Mucosa of descending colon (tissue), 3 donors: ENCODE measurements around the gene LRP2BP. TPM values are rescaled to one million over a fixed set of nuclear protein-coding genes. Genes with fewer than 3 reads are reported as not detected.

Experiments used
- ATAC-seq: fragments of 200-7000 bp; cut with Tn5 transposase; one replicate; pipeline ENCODE4 v1.9.1; 2020; ENCODE audit warnings: mild to moderate bottlenecking, moderate library complexity
- DNase-seq, 3 donors: peaks; one replicate each; pipeline ENCODE4 v3.0.0-alpha.2; 2020
- H3K36me3 ChIP-seq: fragments of 200-600 bp; one replicate; pipeline ENCODE4 v1.8.0; 2021; ENCODE audit warnings: low read depth, mild to moderate bottlenecking
- H3K4me1 ChIP-seq: fragments of 200-600 bp; one replicate; pipeline ENCODE4 v1.8.0; 2021; ENCODE audit warnings: low read depth, mild to moderate bottlenecking
- H3K4me3 ChIP-seq: fragments of 200-600 bp; one replicate; pipeline ENCODE4 v1.8.0; 2021; ENCODE audit warnings: mild to moderate bottlenecking
- H3K9me3 ChIP-seq: fragments of 200-600 bp; one replicate; pipeline ENCODE4 v1.8.0; 2021; ENCODE audit warnings: mild to moderate bottlenecking
- intact Hi-C, 2 donors: fragments of 100-400 bp; cut with DNase I in 1 of 2; cut with micrococcal nuclease in 1 of 2; formaldehyde crosslinking; loops; one replicate each; pipeline versions ENCODE4 v1.11.0 to v1.11.1; 2022; cut with DNase I, micrococcal nuclease
- total RNA-seq, 3 donors: library from RNA; stranded (reverse); fragmentation: NEBNext Ultra II Directional in 2 of 3; extraction: Animal tissue kit (Norgen Biotek cat#: 25700) in 2 of 3; gene quantifications; one replicate each; pipeline versions ENCODE4 v1.2.1 to v1.2.4, GENCODE V29; 2021 to 2023
- TF ChIP-seq, protein P1 (sequence below): fragments of 200-600 bp; IDR thresholded peaks from one replicate; pipeline ENCODE4 v1.8.0; 2022; ENCODE audit warnings: antibody characterized with exemption, mild to moderate bottlenecking
- donor health status: DM: no; HTN: no; CAD: no; lungs with moderate emphysema.
- donor health status: DM: no; HTN: no; CAD: no.
- donor health status: DM: no; HTN: yes; CAD: no.

Gene LRP2BP
- total RNA-seq, 3 donors from 2014 or later = 0.35 to 1.3 (median 0.41) TPM

- TF ChIP-seq, protein P1, sequence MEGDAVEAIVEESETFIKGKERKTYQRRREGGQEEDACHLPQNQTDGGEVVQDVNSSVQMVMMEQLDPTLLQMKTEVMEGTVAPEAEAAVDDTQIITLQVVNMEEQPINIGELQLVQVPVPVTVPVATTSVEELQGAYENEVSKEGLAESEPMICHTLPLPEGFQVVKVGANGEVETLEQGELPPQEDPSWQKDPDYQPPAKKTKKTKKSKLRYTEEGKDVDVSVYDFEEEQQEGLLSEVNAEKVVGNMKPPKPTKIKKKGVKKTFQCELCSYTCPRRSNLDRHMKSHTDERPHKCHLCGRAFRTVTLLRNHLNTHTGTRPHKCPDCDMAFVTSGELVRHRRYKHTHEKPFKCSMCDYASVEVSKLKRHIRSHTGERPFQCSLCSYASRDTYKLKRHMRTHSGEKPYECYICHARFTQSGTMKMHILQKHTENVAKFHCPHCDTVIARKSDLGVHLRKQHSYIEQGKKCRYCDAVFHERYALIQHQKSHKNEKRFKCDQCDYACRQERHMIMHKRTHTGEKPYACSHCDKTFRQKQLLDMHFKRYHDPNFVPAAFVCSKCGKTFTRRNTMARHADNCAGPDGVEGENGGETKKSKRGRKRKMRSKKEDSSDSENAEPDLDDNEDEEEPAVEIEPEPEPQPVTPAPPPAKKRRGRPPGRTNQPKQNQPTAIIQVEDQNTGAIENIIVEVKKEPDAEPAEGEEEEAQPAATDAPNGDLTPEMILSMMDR = no peak
- no peaks in the 10 kb centered on the region for H3K4me1 ChIP-seq
- ATAC-seq (no peak), DNase-seq (no peak)
- intact Hi-C loops = no loop called here
- H3K9me3 ChIP-seq = no peaks in the 10 kb centered on the region
- H3K36me3 ChIP-seq = no peaks in the 10 kb centered on the region
- H3K4me3 ChIP-seq = no peak overlapping the region
These were observed 21.2 kb upstream of the LRP2BP start for GRCh38 chr4:185416955-185417354.

DNA sequence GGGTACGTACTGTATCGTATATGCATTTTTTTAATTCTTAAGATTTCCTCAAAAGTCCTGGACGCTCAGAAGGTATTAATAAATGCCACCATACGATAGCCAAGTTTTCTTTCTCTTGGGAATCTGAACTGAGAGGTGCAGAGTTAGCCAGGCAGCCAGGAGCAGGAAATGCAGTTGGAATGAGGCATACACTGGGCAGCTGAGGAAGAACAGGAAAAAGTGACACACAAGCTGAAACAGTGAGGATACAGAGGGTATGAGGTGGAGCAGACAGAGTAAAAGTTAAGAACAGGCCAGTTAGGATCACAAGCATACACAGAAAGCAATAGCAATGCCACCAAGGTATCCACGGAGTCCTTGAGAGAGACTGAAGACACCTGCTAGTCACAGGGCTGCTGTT lies 16.7 kb upstream of the LRP2BP start:
- ATAC-seq (no peak), DNase-seq (no peak)
- Histone ChIP-seq H3K4me3 (no peak overlapping the region), H3K4me1 (no peaks in the 10 kb centered on the region), H3K36me3 (no peaks in the 10 kb centered on the region), H3K9me3 (no peaks in the 10 kb centered on the region)
- TF ChIP-seq, protein P1 = no peak
- intact Hi-C loops = no loop called here

DNA sequence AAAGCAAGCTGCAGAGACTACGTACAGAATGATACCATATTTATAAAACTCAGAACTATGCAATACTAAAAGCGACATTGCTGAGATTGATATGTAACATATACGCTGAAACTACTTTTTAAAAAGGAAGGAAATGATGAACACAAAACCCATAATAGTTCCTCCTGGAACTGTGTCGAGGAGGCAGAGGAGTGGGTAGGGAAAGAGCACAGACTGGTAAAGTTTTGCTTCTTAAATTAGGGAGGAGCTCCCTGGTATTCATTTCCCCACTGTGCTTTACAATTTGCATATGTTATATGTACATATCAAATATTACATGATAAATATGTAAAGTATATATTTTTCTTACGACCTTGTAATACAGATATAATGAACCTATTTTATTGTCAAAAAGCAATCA lies 16.1 kb upstream of the LRP2BP start:
- Histone ChIP-seq H3K4me3 (no peak overlapping the region), H3K4me1 (no peaks in the 10 kb centered on the region), H3K36me3 (no peaks in the 10 kb centered on the region), H3K9me3 (no peaks in the 10 kb centered on the region)
- DNase-seq (no peak), ATAC-seq (no peak)
- intact Hi-C loops = no loop called here
- TF ChIP-seq, protein P1 = no peak

- TF ChIP-seq, protein P1 = no peak
- DNase-seq = no peak
These were observed 12.7 kb upstream of the LRP2BP start for GRCh38 chr4:185408432-185408831.

GRCh38 chr4:185405296-185405999 lies 9.7 kb upstream of the LRP2BP start:
- no peak for DNase-seq
- TF ChIP-seq, protein P1 = no peak
- no peaks in the 10 kb centered on the region for H3K9me3 ChIP-seq
- no peaks in the 10 kb centered on the region for H3K4me1 ChIP-seq
- H3K4me3 ChIP-seq = no peak overlapping the region
- peaks cover 5% of the 10 kb centered on the region for H3K36me3 ChIP-seq
- no peak for ATAC-seq
- intact Hi-C loops = no loop called here

More at GRCh38 chr4:185408432-185408831, 12.7 kb upstream of the LRP2BP start:
- ATAC-seq = peak; percentile 62
- Histone ChIP-seq H3K9me3 (no peaks in the 10 kb centered on the region), H3K4me3 (no peak overlapping the region), H3K36me3 (peaks cover 5% of the 10 kb centered on the region), H3K4me1 (no peaks in the 10 kb centered on the region)
- intact Hi-C loops = no loop called here
